K562 (cell line): ENCODE results near the gene DNAJB11. TPM values are rescaled to one million over a fixed set of nuclear protein-coding genes. Genes with fewer than 3 reads are reported as not detected.

Experiments used
- ATF7 ChIP-seq: fragments of 450-650 bp; IDR thresholded peaks from 2 replicates; pipeline ENCODE4 v1.7.1; 2014; ENCODE audit warnings: mild to moderate bottlenecking, moderate library complexity
- CCNT2 ChIP-seq: IDR thresholded peaks from 2 replicates; pipeline ENCODE4 v1.6.1; 2011; ENCODE audit warnings: borderline replicate concordance, low read depth, mild to moderate bottlenecking, moderate library complexity, mixed read lengths, low read length; ENCODE audit not compliant: insufficient read length; ENCODE audit errors: extremely low read depth
- CREM ChIP-seq: IDR thresholded peaks from 2 replicates; pipeline ENCODE4 v1.6.1; 2014; ENCODE audit warnings: antibody characterized with exemption, low read depth
- EP300 ChIP-seq: IDR thresholded peaks from 2 replicates; pipeline ENCODE4 v1.6.1; 2012; ENCODE audit warnings: low read length, improper control_type of control experiment
- ETV6 ChIP-seq, 3 experiments: fragments of 150-350 bp in 1 of 3; sonication (generic) in 1 of 3; formaldehyde crosslinking in 1 of 3; IDR thresholded peaks; 2 replicates each; pipeline versions ENCODE4 v1.6.1 to v1.8.0; 2014 to 2022; ENCODE audit warnings: borderline replicate concordance in 2 of 3, low read depth in 2 of 3, antibody characterized with exemption in 1 of 3, low read length in 1 of 3, mild to moderate bottlenecking in 1 of 3, missing genetic modification reagents in 1 of 3
- ILK ChIP-seq: fragments of 450-650 bp; IDR thresholded peaks from 2 replicates; pipeline ENCODE4 v1.6.1; 2016; ENCODE audit warnings: missing genetic modification characterization, low read depth, mild to moderate bottlenecking, missing compliant biosample characterization, moderate library complexity, borderline replicate concordance
- MGA ChIP-seq: fragments of 450-650 bp; IDR thresholded peaks from 2 replicates; pipeline ENCODE4 v1.6.1; 2016; ENCODE audit warnings: mild to moderate bottlenecking, moderate library complexity
- NEUROD1 ChIP-seq: fragments of 150-350 bp; IDR thresholded peaks from 2 replicates; pipeline ENCODE4 v1.6.1; 2014; ENCODE audit warnings: borderline replicate concordance, low read length, low read depth; ENCODE audit not compliant: partially characterized antibody
- RFX7 ChIP-seq: fragments of 250-450 bp; sonication (Bioruptor Pico); IDR thresholded peaks from 2 replicates; pipeline ENCODE4 v1.5.1; 2021; ENCODE audit warnings: mild to moderate bottlenecking
- TEAD2 ChIP-seq: fragments of 450-650 bp; IDR thresholded peaks from 2 replicates; pipeline ENCODE4 v1.6.1; 2016; ENCODE audit warnings: missing genetic modification characterization, control low read depth, missing compliant biosample characterization
- THAP12 ChIP-seq: fragments of 250-450 bp; sonication (Bioruptor Pico); IDR thresholded peaks from 2 replicates; pipeline ENCODE4 v1.9.0; 2021; ENCODE audit warnings: mild to moderate bottlenecking, inconsistent platforms
- ZBTB17 ChIP-seq: fragments of 450-650 bp; formaldehyde crosslinking; IDR thresholded peaks from 2 replicates; pipeline ENCODE4 v1.4.0; 2020; ENCODE audit warnings: mild to moderate bottlenecking
- ZFP30 ChIP-seq: fragments of 250-450 bp; sonication (Bioruptor Pico); IDR thresholded peaks from 2 replicates; pipeline ENCODE4 v1.8.0; 2022; ENCODE audit warnings: moderate library complexity, mild to moderate bottlenecking, inconsistent platforms, borderline replicate concordance
- polyA plus RNA-seq, 8 experiments: library from polyadenylated mRNA; depleted of rRNA in 4 of 8; stranded (reverse) in 5 of 8; unstranded in 3 of 8; fragments of >200 nt; fragmentation: Nextera tagmentation in 2 of 8; fragmentation: Illumina TruSeq in 1 of 8; extraction: Ambion mirVana in 2 of 8; extraction: Trizol in 1 of 8; gene quantifications; 2 replicates each; pipeline versions ENCODE4 v1.2.1 to v1.2.3, GENCODE V29; 2011 to 2014; ENCODE audit warnings: inconsistent platforms in 1 of 8, missing spikeins in 1 of 8
- total RNA-seq, 7 experiments: library from RNA; depleted of rRNA in 6 of 7; stranded (reverse); fragments of >200 nt in 6 of 7; fragmentation: Illumina TruSeq in 2 of 7; extraction: Trizol in 2 of 7; gene quantifications; 2 replicates each; pipeline versions ENCODE4 v1.2.1 to v1.2.3, GENCODE V29; 2011 to 2021; ENCODE audit warnings: low replicate concordance in 1 of 7

DNAJB11 gene
- total and polyA plus RNA-seq, 9 of the 15 experiments (the other 6 are each of a cell fraction or from before 2014, with no cell fraction given): 14.8 to 74.7 (median 63.8) TPM

GRCh38 chr3:186596568-186597287 is 26.2 kb downstream of the DNAJB11 start (continued):
- peak; percentile 33; the same call in 1 of the 2 replicates for TF ChIP-seq MGA
- no peak for TF ChIP-seq ILK (tag)
- no peak for TF ChIP-seq ZBTB17 (CRISPR knock-in tag)
- TF ChIP-seq CCNT2: no peak
- no peak for TF ChIP-seq EP300
- TF ChIP-seq NEUROD1: no peak
- TF ChIP-seq ATF7: peak; percentile 98
- no peak for TF ChIP-seq THAP12 (CRISPR knock-in tag)
- no peak for TF ChIP-seq ETV6 (IDR thresholded peaks at IDR 0.05; ENCODE audit: borderline replicate concordance in 1 of 2, low read depth in 2 of 2, low read length in 1 of 2)
- no peak for TF ChIP-seq ETV6 (CRISPR knock-in tag; IDR thresholded peaks at IDR 0.05; ENCODE audit: borderline replicate concordance)
- no peak for TF ChIP-seq ZFP30 (CRISPR knock-in tag)
- 0 out of 2 replicates have a peak, but pooled peaks have one; percentile 22 for TF ChIP-seq CREM
- no peak for TF ChIP-seq TEAD2 (tag)
- TF ChIP-seq RFX7 (CRISPR knock-in tag): no peak
